MM.1S (cell line): ENCODE results near the gene ELL.

Experiments used
- EZH2 ChIP-seq: fragments of 300-600 bp; sonication (generic); optimal IDR thresholded peaks from 2 replicates; pipeline ENCODE3; 2017; ENCODE audit warnings: low read depth, mild to moderate bottlenecking, antibody characterized with exemption, low read length, mixed read lengths
- EZH2phosphoT487 ChIP-seq: fragments of 300-600 bp; sonication (generic); IDR thresholded peaks from 2 replicates; pipeline ENCODE4 v1.6.1; 2018; ENCODE audit warnings: antibody characterized with exemption, low read length
- TF ChIP-seq, protein P1 (sequence below): fragments of 300-600 bp; sonication (generic); IDR thresholded peaks from 2 replicates; pipeline ENCODE4 v1.5.1; 2016; ENCODE audit warnings: antibody characterized with exemption, low read length, mixed read lengths

DNA sequence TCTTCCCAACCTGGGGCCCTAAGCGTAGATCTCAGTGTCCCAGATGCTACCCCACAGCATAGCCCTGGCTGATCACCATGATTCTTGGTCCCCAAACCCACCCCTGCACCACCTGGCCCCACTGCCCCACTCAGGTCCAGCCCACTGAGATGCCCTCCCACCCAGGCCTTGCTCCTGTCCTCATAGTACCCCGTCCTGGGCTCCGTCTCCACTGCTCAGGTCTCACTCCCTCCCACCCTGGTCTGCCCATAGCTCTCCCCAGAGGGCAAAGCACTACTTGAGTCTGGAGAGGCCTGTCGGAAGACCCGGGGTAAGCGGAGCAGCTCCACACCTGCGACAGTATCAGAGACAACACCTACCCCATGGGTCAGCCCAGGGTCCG, 48.2 kb downstream of the ELL start:
- TF ChIP-seq, protein P1, sequence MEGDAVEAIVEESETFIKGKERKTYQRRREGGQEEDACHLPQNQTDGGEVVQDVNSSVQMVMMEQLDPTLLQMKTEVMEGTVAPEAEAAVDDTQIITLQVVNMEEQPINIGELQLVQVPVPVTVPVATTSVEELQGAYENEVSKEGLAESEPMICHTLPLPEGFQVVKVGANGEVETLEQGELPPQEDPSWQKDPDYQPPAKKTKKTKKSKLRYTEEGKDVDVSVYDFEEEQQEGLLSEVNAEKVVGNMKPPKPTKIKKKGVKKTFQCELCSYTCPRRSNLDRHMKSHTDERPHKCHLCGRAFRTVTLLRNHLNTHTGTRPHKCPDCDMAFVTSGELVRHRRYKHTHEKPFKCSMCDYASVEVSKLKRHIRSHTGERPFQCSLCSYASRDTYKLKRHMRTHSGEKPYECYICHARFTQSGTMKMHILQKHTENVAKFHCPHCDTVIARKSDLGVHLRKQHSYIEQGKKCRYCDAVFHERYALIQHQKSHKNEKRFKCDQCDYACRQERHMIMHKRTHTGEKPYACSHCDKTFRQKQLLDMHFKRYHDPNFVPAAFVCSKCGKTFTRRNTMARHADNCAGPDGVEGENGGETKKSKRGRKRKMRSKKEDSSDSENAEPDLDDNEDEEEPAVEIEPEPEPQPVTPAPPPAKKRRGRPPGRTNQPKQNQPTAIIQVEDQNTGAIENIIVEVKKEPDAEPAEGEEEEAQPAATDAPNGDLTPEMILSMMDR: no peak
- TF ChIP-seq EZH2 (no peak), EZH2phosphoT487 (no peak)
